Astrocyte (in vitro differentiated cells and primary cell): ENCODE results near the gene NRG3. TPM values are rescaled to one million over a fixed set of nuclear protein-coding genes. Genes with fewer than 3 reads are reported as not detected.

Experiments used
- DNase-seq: peaks from one replicate; pipeline ENCODE4 v3.0.0-alpha.2; 2010; ENCODE audit warnings: low read depth
- FAIRE-seq: peaks from 2 replicates; lab custom pipeline; 2011; peaks lifted over from hg19 to GRCh38; lab: Jason Lieb, UNC
- H2AFZ ChIP-seq: 2 replicates; pipeline ENCODE4 v1.6.0; 2012; ENCODE audit warnings: low read depth, low read length, inconsistent platforms
- H3K27ac ChIP-seq: 2 replicates; pipeline ENCODE4 v1.5.1; 2011; ENCODE audit warnings: low read depth, low read length, inconsistent platforms
- H3K27me3 ChIP-seq: 2 replicates; pipeline ENCODE4 v1.6.0; 2011; ENCODE audit warnings: low read length, inconsistent platforms; ENCODE audit not compliant: insufficient read depth
- H3K36me3 ChIP-seq: 2 replicates; pipeline ENCODE4 v1.5.1; 2011; ENCODE audit warnings: low read length, inconsistent platforms; ENCODE audit not compliant: insufficient read depth
- H3K4me1 ChIP-seq: 2 replicates; pipeline ENCODE4 v1.5.1; 2011; ENCODE audit warnings: low read length, inconsistent platforms; ENCODE audit not compliant: insufficient read depth
- H3K4me2 ChIP-seq: 2 replicates; pipeline ENCODE4 v1.6.0; 2012; ENCODE audit warnings: low read length, inconsistent platforms
- H3K4me3 ChIP-seq: 2 replicates; pipeline ENCODE4 v1.5.1; 2011; ENCODE audit warnings: low read depth, mild to moderate bottlenecking, low read length, inconsistent platforms; ENCODE audit not compliant: insufficient read depth
- H3K79me2 ChIP-seq: 2 replicates; pipeline ENCODE4 v1.6.0; 2012; ENCODE audit warnings: mild to moderate bottlenecking, low read length, inconsistent platforms; ENCODE audit not compliant: insufficient read depth
- H3K9ac ChIP-seq: 2 replicates; pipeline ENCODE4 v1.6.0; 2012; ENCODE audit warnings: mild to moderate bottlenecking, low read length, inconsistent platforms
- H3K9me3 ChIP-seq: 2 replicates; pipeline ENCODE4 v1.5.1; 2012; ENCODE audit warnings: low read depth, mild to moderate bottlenecking, low read length, inconsistent platforms; ENCODE audit not compliant: insufficient read depth
- H4K20me1 ChIP-seq: 2 replicates; pipeline ENCODE4 v1.6.0; 2012; ENCODE audit warnings: low read length, inconsistent platforms; ENCODE audit not compliant: insufficient read depth
- H3K27ac Mint-ChIP-seq: one replicate; pipeline ENCODE4 v1.8.0; 2021; ENCODE audit warnings: mild to moderate bottlenecking, mixed read lengths; ENCODE audit not compliant: unreplicated experiment
- H3K27me3 Mint-ChIP-seq: one replicate; pipeline ENCODE4 v1.8.0; 2021; ENCODE audit warnings: low read depth, mixed read lengths; ENCODE audit not compliant: unreplicated experiment
- H3K36me3 Mint-ChIP-seq: one replicate; pipeline ENCODE4 v1.8.0; 2021; ENCODE audit warnings: low read depth, mixed read lengths; ENCODE audit not compliant: unreplicated experiment
- H3K4me1 Mint-ChIP-seq: one replicate; pipeline ENCODE4 v1.8.0; 2021; ENCODE audit warnings: low read depth, mixed read lengths; ENCODE audit not compliant: unreplicated experiment
- H3K4me3 Mint-ChIP-seq: one replicate; pipeline ENCODE4 v1.8.0; 2021; ENCODE audit warnings: mild to moderate bottlenecking, moderate library complexity, mixed read lengths; ENCODE audit not compliant: unreplicated experiment
- H3K9me3 Mint-ChIP-seq: one replicate; pipeline ENCODE4 v1.8.0; 2021; ENCODE audit warnings: mild to moderate bottlenecking, mixed read lengths; ENCODE audit not compliant: unreplicated experiment
- EZH2 ChIP-seq: IDR thresholded peaks from 2 replicates; pipeline ENCODE4 v1.6.1; 2012; ENCODE audit warnings: mild to moderate bottlenecking, low read length, inconsistent platforms; ENCODE audit not compliant: insufficient read depth
- total RNA-seq: library from RNA; stranded (reverse); gene quantifications from 2 replicates; pipeline ENCODE4 v1.2.1, GENCODE V29; 2021
- TF ChIP-seq, protein P1 (sequence below): IDR thresholded peaks from 2 replicates; pipeline ENCODE4 v1.5.1; 2011; ENCODE audit warnings: low read depth, mild to moderate bottlenecking, inconsistent platforms, low read length, moderate library complexity; ENCODE audit not compliant: insufficient read depth

NRG3 gene
- total RNA-seq, 1 donor from 2014 or later, result 2.1 TPM

DNA sequence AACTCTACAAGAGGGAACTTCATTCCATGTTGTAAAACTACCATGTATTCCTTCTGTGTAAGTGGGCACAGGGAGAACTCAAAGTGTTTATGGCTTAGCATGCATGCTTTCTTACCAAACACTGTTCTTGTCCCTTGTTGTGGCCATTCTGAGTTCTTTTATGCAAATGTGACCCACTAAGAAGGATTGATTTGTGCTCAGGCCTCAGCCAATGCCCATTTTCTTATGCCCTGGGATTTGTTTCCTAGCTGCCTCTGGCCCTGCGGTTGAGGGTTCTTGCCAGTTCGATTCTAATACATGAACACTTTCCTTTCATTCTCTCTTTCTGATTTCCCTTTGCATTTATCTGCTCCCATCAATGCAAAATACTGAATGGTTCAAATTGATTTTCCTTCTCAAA lies 316.7 kb downstream of the NRG3 start:
- Histone ChIP-seq H3K4me3 (no peak overlapping the region), H2AFZ (no peak overlapping the region), H3K79me2 (no peaks in the 10 kb centered on the region), H3K9me3 (no peaks in the 10 kb centered on the region), H3K27me3 (no peaks in the 10 kb centered on the region), H3K4me1 (no peaks in the 10 kb centered on the region), H3K36me3 (no peaks in the 10 kb centered on the region), H3K9ac (no peak overlapping the region), H3K4me2 (no peak overlapping the region), H3K27ac (no peak overlapping the region), H4K20me1 (no peaks in the 10 kb centered on the region)
- Mint-ChIP-seq H3K36me3 (no peaks in the 10 kb centered on the region), H3K4me3 (no peak overlapping the region), H3K9me3 (no peaks in the 10 kb centered on the region), H3K27me3 (no peaks in the 10 kb centered on the region), H3K4me1 (no peaks in the 10 kb centered on the region), H3K27ac (no peak overlapping the region)
- DNase-seq, result no peak
- no peak for FAIRE-seq
- TF ChIP-seq EZH2, result no peak
- TF ChIP-seq, protein P1, sequence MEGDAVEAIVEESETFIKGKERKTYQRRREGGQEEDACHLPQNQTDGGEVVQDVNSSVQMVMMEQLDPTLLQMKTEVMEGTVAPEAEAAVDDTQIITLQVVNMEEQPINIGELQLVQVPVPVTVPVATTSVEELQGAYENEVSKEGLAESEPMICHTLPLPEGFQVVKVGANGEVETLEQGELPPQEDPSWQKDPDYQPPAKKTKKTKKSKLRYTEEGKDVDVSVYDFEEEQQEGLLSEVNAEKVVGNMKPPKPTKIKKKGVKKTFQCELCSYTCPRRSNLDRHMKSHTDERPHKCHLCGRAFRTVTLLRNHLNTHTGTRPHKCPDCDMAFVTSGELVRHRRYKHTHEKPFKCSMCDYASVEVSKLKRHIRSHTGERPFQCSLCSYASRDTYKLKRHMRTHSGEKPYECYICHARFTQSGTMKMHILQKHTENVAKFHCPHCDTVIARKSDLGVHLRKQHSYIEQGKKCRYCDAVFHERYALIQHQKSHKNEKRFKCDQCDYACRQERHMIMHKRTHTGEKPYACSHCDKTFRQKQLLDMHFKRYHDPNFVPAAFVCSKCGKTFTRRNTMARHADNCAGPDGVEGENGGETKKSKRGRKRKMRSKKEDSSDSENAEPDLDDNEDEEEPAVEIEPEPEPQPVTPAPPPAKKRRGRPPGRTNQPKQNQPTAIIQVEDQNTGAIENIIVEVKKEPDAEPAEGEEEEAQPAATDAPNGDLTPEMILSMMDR, result no peak

DNA sequence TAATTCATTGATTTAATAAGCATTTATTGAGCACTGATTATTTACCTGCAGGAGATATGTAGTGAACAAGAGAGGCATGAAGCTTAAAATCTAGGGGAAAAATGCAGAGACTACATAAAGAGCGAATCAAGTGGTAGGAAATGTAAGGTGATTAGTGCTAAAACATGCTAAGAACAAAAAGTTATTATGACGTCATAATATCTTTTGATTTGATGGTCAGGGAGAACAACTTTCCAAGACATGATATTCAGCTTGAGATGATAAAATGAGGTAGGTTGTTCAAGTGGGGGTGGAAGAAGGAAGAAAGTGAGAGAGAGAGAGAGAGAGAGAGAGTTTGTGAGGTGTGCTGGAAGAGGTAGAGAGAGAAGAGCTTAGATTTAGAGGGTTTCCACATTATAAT lies 317.7 kb downstream of the NRG3 start:
- H3K9me3 Mint-ChIP-seq, result no peaks in the 10 kb centered on the region
- no peaks in the 10 kb centered on the region for H3K4me1 ChIP-seq
- no peaks in the 10 kb centered on the region for H3K9me3 ChIP-seq
- H3K4me1 Mint-ChIP-seq, result no peaks in the 10 kb centered on the region
- no peak overlapping the region for H3K4me2 ChIP-seq
- H3K36me3 Mint-ChIP-seq, result no peaks in the 10 kb centered on the region
- TF ChIP-seq, protein P1, result no peak
- TF ChIP-seq EZH2, result no peak
- no peak overlapping the region for H3K9ac ChIP-seq
- H3K27ac ChIP-seq, result no peak overlapping the region
- FAIRE-seq, result no peak
- no peak overlapping the region for H3K27ac Mint-ChIP-seq
- H4K20me1 ChIP-seq, result no peaks in the 10 kb centered on the region
- no peaks in the 10 kb centered on the region for H3K27me3 Mint-ChIP-seq
- DNase-seq, result no peak
- no peak overlapping the region for H2AFZ ChIP-seq
- H3K27me3 ChIP-seq, result no peaks in the 10 kb centered on the region
- H3K4me3 Mint-ChIP-seq, result no peak overlapping the region
- H3K36me3 ChIP-seq, result no peaks in the 10 kb centered on the region
- H3K4me3 ChIP-seq, result no peak overlapping the region
- H3K79me2 ChIP-seq, result no peaks in the 10 kb centered on the region

DNA sequence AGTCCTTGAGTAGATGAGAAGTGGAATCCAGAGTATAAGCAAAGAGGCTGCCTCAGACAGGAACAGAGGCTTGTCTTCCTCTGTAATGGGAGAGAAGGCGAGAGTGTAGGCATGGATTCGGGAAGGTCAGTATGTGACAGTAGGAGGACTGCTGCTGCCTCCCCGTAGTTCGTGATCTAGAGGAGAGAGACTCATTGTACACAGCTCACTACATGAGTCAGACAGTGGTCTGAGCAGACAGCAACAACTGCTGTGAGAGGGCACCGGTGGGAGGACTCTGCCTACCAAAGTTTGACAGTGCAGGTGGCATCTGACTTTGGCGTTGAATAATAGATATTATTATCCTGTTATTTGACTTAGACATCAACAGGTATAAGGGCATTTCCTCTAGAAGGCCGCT lies 319.4 kb downstream of the NRG3 start:
- no peak overlapping the region for H3K4me2 ChIP-seq
- Mint-ChIP-seq H3K27ac (no peak overlapping the region), H3K4me1 (no peaks in the 10 kb centered on the region), H3K27me3 (no peaks in the 10 kb centered on the region), H3K36me3 (no peaks in the 10 kb centered on the region), H3K9me3 (no peaks in the 10 kb centered on the region), H3K4me3 (no peak overlapping the region)
- H4K20me1 ChIP-seq, result no peaks in the 10 kb centered on the region
- no peak overlapping the region for H3K9ac ChIP-seq
- H3K27ac ChIP-seq, result no peak overlapping the region
- DNase-seq (no peak), FAIRE-seq (no peak)
- no peaks in the 10 kb centered on the region for H3K27me3 ChIP-seq
- no peaks in the 10 kb centered on the region for H3K36me3 ChIP-seq
- H3K79me2 ChIP-seq, result no peaks in the 10 kb centered on the region
- TF ChIP-seq EZH2, result no peak
- TF ChIP-seq, protein P1, result no peak
- no peaks in the 10 kb centered on the region for H3K9me3 ChIP-seq
- H3K4me3 ChIP-seq, result no peak overlapping the region
- H3K4me1 ChIP-seq, result no peaks in the 10 kb centered on the region
- H2AFZ ChIP-seq, result no peak overlapping the region
